Neural cell (in vitro differentiated cells): Measurements from ENCODE around the gene INTS7.

Experiments used
- CTCF ChIP-seq: fragments of 450-650 bp; IDR thresholded peaks from 2 replicates; pipeline ENCODE4 v1.5.1; 2014; ENCODE audit warnings: antibody characterized with exemption, mild to moderate bottlenecking, moderate library complexity; ENCODE audit not compliant: poor library complexity, severe bottlenecking
- EP300 ChIP-seq: fragments of 450-650 bp; conservative IDR thresholded peaks from 2 replicates; pipeline ENCODE4 v1.6.1; 2014; ENCODE audit warnings: antibody characterized with exemption, mild to moderate bottlenecking, moderate library complexity; ENCODE audit not compliant: poor library complexity, severe bottlenecking
- POLR2AphosphoS5 ChIP-seq: IDR thresholded peaks from 2 replicates; pipeline ENCODE4 v1.6.1; 2012
- TAF1 ChIP-seq: IDR thresholded peaks from 2 replicates; pipeline ENCODE4 v1.6.1; 2012; ENCODE audit warnings: low read depth

- no peak for TF ChIP-seq POLR2AphosphoS5
- no peak for TF ChIP-seq CTCF
- TF ChIP-seq EP300: no peak
- TF ChIP-seq TAF1: no peak
These were observed 67.0 kb downstream of the INTS7 start for GRCh38 chr1:211968200-211968834.
